Smooth muscle cell of the brain vasculature (primary cell): ENCODE measurements around the gene CLDN6.
"Not testable (repeated sequence)": the region's sequence is repeated elsewhere in the genome, so short reads cannot be mapped to it uniquely, and the experiment has no call there.

ENCODE experiments used
- DNase-seq: peaks from one replicate; pipeline ENCODE4 v3.0.0-alpha.2; 2012; ENCODE audit warnings: low read depth, low spot score

CLDN6 gene

DNA sequence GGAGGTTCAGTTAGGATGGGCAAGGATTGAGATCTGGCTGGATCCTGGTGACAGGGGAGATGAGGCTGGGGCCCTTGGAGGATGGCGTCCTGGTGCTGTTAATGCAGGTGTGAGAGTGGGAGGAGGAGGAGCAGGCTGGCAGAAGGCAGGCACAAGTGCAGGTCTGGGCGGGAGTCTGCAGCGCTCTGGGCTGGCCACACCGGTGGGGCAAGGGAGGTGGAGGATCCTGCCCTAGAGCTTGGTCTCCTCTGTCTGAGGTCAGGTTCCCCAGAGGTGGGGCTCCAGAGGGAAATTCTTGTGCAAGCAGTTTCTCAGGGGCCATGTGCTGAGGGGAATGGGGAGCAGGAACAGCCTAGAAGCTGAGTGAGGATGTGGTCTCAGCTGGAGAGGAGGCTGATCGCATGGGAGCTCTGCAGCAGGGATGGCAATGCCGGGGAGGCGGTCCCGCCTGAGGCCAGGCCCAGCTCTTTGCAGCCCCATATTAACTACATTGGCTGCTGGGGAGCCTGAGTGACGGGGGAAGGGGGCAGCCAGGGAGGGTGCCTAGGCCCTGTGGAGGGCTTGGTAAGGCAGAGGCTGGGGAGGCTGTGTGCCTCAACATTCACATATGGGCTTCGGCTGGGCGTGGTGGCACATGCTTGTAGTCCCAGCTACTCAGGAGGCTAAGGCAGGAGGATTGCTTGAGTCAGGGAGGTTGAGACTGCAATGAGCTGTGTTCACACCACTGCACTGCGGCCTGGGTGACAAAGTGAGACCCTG, 34.8 kb upstream of the CLDN6 start:
- not testable (repeated sequence) for DNase-seq

- DNase-seq, result no peak
These were observed 33.5 kb upstream of the CLDN6 start for GRCh38 chr16:3051494-3051893.

- DNase-seq, result no peak
These were observed 33.0 kb upstream of the CLDN6 start for GRCh38 chr16:3051009-3051408.

DNA sequence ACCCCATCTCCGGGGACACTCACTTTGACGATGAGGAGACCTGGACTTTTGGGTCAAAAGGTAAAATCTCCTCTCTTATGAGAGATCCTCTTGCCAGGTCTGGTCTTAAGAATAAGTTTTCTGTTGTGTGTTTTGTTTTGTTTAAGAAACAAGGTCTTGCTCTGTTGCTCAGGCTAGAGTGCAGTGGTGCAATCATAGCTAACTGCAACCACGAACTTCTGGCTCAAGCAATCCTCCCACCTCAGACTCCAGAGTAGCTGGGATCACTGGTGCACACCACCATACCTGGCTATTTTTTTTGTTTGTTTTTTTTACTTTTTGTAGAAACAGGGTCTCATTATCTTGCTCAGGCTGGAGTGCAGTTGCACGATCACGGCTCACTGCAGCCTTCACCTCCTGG, 32.5 kb upstream of the CLDN6 start:
- DNase-seq, result no peak

DNA sequence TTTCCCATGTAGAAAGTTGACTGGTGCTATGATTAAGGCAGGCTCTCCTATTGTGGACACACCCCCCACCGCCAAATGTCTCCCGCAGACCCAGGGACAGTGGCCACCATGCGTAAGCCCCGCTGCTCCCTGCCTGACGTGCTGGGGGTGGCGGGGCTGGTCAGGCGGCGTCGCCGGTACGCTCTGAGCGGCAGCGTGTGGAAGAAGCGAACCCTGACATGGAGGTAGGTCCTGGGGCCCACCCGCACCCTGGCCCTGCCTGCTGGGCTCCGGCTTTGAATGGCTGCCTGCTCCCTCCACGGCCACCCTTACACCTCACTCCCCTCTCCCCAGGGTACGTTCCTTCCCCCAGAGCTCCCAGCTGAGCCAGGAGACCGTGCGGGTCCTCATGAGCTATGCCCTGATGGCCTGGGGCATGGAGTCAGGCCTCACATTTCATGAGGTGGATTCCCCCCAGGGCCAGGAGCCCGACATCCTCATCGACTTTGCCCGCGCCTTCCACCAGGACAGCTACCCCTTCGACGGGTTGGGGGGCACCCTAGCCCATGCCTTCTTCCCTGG, 32.0 kb upstream of the CLDN6 start:
- no peak for DNase-seq

DNA sequence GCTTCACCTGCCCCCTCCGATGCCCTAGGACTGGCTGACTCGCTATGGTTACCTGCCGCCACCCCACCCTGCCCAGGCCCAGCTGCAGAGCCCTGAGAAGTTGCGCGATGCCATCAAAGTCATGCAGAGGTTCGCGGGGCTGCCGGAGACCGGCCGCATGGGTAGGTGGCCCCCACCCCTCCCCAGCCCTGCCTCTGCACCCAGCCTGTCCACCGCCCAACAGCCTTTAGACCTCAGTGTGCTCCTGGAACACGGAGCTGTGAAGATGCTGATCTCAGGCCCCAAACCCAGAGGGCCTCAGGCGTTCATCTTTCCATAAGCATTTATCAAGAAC, 29.4 kb upstream of the CLDN6 start:
- no peak for DNase-seq

DNA sequence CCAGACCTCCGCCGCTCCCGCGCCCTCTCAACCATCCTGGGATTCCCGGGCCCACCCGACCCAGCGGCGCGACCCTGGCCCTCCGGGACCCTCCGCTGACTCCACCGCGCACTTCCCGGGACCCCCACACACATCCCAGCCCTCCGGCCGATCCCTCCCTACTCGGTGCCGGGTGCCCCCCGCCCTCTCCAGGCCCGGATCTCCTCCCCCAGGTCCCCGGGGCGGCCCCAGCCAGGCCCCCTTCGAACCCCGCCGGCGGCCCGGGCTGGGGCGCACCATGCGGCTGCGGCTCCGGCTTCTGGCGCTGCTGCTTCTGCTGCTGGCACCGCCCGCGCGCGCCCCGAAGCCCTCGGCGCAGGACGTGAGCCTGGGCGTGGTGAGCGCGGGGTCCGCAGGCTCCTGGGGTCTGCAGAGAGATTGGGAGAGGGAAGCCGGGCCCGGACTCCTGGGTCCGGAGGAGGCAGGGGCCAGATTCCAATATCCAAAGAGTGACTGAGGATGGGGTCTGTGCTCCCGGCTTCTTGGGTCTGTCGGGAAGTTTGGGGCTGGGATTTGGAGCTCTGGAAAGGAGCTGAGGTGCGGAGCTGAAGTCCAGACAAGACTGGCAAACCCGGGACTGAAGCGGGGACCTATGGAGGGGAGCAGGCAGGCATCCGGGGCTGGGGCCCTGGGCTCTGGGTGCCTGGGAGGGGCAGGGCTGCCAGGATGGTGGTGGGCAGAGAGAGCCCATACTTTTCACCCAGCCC, 28.8 kb upstream of the CLDN6 start:
- DNase-seq, result no peak

- DNase-seq, result no peak
These were observed 28.0 kb upstream of the CLDN6 start, which contains the start of gene MMP25 for GRCh38 chr16:3045758-3046640. Gene MMP25 (plus strand): TSS chr16:3046561. CDS start chr16:3046918, 357 bp downstream.

GRCh38 chr16:3044708-3045107, 26.7 kb upstream of the CLDN6 start:
- DNase-seq, result no peak

GRCh38 chr16:3042376-3042775, 24.4 kb upstream of the CLDN6 start:
- DNase-seq, result no peak

DNA sequence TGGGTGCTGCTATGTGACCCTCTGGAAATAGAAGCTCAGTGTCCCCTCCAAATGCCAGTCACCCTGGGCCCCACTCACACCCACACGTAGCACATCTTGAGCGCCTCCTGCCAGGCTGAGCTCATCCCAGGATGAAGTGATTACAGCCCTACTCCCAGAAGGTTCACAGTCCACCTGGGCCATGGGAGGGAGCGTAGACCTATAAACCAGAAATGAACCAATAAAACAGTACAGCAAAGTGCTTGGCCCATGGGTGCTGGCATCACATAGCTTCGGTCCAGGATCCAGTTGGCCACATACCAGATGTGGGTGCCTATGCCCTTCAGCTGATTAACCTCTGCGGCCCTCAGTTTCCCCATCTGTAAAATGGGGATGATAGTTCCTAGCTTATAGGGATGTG, 20.9 kb upstream of the CLDN6 start:
- DNase-seq, result no peak

DNA sequence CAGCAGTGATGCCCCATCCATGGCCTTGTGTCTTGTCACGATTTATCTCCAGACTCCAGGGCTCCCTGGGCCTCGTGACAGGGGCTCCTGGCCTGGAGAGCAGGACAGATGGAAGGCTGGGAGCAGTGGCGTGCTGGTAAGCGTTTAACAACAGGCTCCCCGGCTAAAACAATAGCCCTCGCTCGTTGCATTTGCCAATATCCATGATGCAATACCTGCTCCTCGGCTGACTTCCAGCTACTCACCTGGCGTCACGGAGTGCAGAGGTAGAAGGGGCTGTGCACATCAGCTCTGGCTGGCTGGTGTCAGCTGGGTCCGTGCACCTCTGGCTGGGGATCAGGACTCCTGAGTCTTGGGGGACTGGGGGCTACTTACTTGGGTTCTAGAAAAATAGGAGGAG, 20.3 kb upstream of the CLDN6 start:
- no peak for DNase-seq

GRCh38 chr16:3036726-3037315, 18.8 kb upstream of the CLDN6 start, which contains the start of gene BICDL2:
Gene BICDL2 (minus strand): TSS chr16:3036944. CDS start chr16:3035496, 1,448 bp downstream.
- DNase-seq, result no peak

- no peak for DNase-seq
These were observed 18.2 kb upstream of the CLDN6 start for GRCh38 chr16:3035972-3036725.

GRCh38 chr16:3035289-3035971, 17.4 kb upstream of the CLDN6 start:
- no peak for DNase-seq

DNA sequence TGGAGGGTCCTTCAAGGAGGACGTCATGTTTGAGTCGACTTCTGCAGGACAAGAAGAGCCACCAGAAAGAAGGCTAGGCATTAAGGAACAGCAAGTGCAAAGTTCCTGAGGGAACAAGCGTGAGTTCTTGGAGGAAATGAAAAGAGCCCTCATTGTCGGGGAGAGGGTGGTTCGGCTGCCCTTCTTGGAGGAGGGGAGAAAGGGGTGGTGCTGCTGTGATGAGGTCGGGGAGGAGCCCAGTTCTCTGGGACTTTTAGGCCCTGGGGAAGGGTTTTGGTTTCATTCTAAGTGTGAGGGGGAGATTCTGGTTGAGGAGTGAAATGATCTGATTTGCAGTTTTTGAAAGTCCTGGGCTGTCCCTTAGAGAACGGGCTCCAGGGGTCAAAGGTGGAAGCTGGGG, 14.6 kb upstream of the CLDN6 start:
- no peak for DNase-seq

GRCh38 chr16:3030222-3031212, 12.5 kb upstream of the CLDN6 start:
- no peak for DNase-seq

DNA sequence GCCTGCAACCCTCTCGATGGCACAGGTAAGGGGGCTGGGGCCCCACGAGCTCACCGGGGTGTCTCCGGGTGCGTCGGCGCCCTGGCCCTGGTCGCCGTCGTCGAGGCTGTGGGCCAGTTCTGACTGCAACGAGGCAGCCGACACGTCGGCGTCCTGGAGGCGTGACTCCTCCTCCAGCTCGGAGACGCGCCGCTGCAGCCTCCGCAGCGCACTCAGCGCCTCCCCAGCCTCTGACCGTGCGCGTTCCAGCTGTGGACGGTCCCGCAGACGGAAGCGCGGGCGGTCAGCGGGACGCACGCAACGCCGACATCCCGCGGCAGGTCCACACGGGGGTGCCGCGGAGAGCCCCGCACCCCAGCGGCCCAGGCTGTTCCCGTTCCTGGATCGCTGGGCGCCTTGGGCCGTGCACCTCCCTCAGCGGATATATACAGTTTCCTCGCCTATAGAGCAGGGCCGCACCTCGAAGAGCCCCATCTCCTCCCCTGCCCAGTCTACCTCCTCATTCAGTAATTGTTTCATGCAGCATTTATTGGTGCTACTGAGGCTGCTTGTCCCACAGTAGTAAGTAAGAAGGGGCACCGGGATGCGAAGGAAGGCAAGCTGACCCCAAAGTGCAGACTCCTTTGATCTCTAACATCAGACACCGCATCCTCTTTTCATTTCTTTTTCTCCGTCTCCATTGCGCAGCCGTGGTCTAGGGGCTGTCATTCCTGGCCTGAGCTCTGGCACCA, 11.7 kb upstream of the CLDN6 start:
- no peak for DNase-seq
